ENCODE data around the gene ARL5A.

The ARL5A gene

DNA sequence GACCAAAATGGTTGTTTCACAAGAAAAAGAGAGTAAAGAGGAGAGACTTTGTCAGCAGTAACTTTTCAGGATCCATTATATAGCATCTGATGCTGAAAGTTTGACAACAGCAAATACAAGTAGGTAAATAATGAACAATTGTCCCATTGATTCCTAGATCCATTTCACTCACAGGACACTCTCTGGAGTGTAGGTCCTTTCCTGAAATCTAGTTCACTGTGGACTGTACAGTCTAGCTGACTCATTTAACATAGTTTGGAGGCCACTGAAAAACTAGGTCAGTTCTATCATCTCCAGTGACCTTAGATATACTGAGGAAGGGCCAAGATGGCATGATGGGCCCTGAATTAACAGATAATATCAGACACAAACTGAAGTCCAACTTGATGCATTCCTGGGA lies 74.7 kb downstream of the ARL5A start:
- no peak overlapping the region for H3K4me3 ChIP-seq (ENCODE audit: low read depth, low read length)
- DNase-seq (ENCODE audit: low read depth, low spot score), result no peak
- in situ Hi-C loops (cut with HindIII; ENCODE audit: low sequenced_read_pairs), result no loop called here
- TF ChIP-seq, protein P1, sequence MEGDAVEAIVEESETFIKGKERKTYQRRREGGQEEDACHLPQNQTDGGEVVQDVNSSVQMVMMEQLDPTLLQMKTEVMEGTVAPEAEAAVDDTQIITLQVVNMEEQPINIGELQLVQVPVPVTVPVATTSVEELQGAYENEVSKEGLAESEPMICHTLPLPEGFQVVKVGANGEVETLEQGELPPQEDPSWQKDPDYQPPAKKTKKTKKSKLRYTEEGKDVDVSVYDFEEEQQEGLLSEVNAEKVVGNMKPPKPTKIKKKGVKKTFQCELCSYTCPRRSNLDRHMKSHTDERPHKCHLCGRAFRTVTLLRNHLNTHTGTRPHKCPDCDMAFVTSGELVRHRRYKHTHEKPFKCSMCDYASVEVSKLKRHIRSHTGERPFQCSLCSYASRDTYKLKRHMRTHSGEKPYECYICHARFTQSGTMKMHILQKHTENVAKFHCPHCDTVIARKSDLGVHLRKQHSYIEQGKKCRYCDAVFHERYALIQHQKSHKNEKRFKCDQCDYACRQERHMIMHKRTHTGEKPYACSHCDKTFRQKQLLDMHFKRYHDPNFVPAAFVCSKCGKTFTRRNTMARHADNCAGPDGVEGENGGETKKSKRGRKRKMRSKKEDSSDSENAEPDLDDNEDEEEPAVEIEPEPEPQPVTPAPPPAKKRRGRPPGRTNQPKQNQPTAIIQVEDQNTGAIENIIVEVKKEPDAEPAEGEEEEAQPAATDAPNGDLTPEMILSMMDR (IDR thresholded peaks at IDR 0.05; ENCODE audit: low read depth, low read length), result no peak
